Peyer's patch (tissue), 4 donors: ENCODE measurements around the gene CTDSPL. TPM values are rescaled to one million over a fixed set of nuclear protein-coding genes. Genes with fewer than 3 reads are reported as not detected.

Experiments
- DNase-seq, 3 donors: peaks; one replicate each; pipeline ENCODE4 v3.0.0-alpha.2; 2017 to 2019
- H3K27ac ChIP-seq, 4 donors: fragments of 200-600 bp; sonication (generic); one replicate each; pipeline ENCODE4 v1.5.1; 2016 to 2019
- H3K27me3 ChIP-seq, 2 donors: fragments of 200-600 bp; sonication (generic); one replicate each; pipeline ENCODE4 v1.5.1; 2019
- H3K36me3 ChIP-seq, 3 donors: fragments of 200-600 bp; sonication (generic); one replicate each; pipeline ENCODE4 v1.5.1; 2016 to 2019
- H3K4me1 ChIP-seq, 4 donors: fragments of 200-600 bp; sonication (generic); one replicate each; pipeline ENCODE4 v1.5.1; 2016 to 2019
- H3K4me3 ChIP-seq, 4 donors: fragments of 200-600 bp; sonication (generic); 1 replicate in 3 of 4; 2 replicates in 1 of 4; pipeline ENCODE4 v1.5.1; 2016 to 2019; ENCODE audit warnings: mild to moderate bottlenecking in 1 of 4
- H3K9me3 ChIP-seq, 4 donors: fragments of 200-600 bp; sonication (generic); one replicate each; pipeline ENCODE4 v1.5.1; 2016 to 2019; ENCODE audit warnings: mild to moderate bottlenecking in 1 of 4
- CTCF ChIP-seq, 6 experiments: fragments of 450-650 bp in 4 of 6; fragments of 200-600 bp in 2 of 6; sonication (generic) in 1 of 6; IDR thresholded peaks; one replicate each; pipeline ENCODE4 v1.5.1; 2017 to 2019; ENCODE audit warnings: antibody characterized with exemption in 6 of 6, mild to moderate bottlenecking in 3 of 6, moderate library complexity in 1 of 6
- POLR2A ChIP-seq, 2 donors: fragments of 450-650 bp; IDR thresholded peaks; one replicate each; pipeline ENCODE4 v1.5.1; 2017; ENCODE audit warnings: antibody characterized with exemption in 2 of 2, mild to moderate bottlenecking in 2 of 2, moderate library complexity in 2 of 2
- total RNA-seq, 4 donors: library from RNA; depleted of rRNA; stranded (reverse); fragments of >200 nt; gene quantifications; one replicate each; pipeline ENCODE4 v1.1.0, GENCODE V29; 2016

CTDSPL gene
- total RNA-seq, 4 donors from 2014 or later = 36.3 to 42.3 (median 38.4) TPM

GRCh38 chr3:38026856-38027255 is 165.2 kb downstream of the CTDSPL start:
- peaks cover 3 to 35% (median 13%) of the 10 kb centered on the region in 4 donors for H3K4me1 ChIP-seq
- peak in 2 of 3 donors; percentile 1 to 33 for DNase-seq

GRCh38 chr3:38027466-38028465 is 166.1 kb downstream of the CTDSPL start:
- Histone ChIP-seq H3K9me3 (no peaks in the 10 kb centered on the region), H3K27me3 (no peaks in the 10 kb centered on the region), H3K4me3 (no peak overlapping the region), H3K36me3 (no peaks in the 10 kb centered on the region), H3K27ac (no peak overlapping the region), H3K4me1 (peaks cover 3 to 34% (median 13%) of the 10 kb centered on the region in 4 donors)
- TF ChIP-seq POLR2A (IDR thresholded peaks at IDR 0.05) = no peak
- no peak for TF ChIP-seq CTCF (IDR thresholded peaks at IDR 0.05)
- peak in 1 of 3 donors; percentile 35 for DNase-seq

More at GRCh38 chr3:38026856-38027255, 165.2 kb downstream of the CTDSPL start:
- Histone ChIP-seq H3K36me3 (no peaks in the 10 kb centered on the region), H3K4me3 (no peak overlapping the region), H3K9me3 (no peaks in the 10 kb centered on the region), H3K27ac (no peak overlapping the region), H3K27me3 (no peaks in the 10 kb centered on the region)
- TF ChIP-seq CTCF (IDR thresholded peaks at IDR 0.05) (no peak), POLR2A (IDR thresholded peaks at IDR 0.05) (no peak)

- Histone ChIP-seq H3K27me3 (no peaks in the 10 kb centered on the region), H3K4me3 (peak overlapping the region; percentile 46 to 66 (median 52)), H3K36me3 (no peaks in the 10 kb centered on the region), H3K27ac (peak overlapping the region; percentile 60 to 75 (median 64)), H3K4me1 (peaks cover 3 to 24% (median 13%) of the 10 kb centered on the region in 4 donors), H3K9me3 (no peaks in the 10 kb centered on the region)
- DNase-seq = peak in 1 of 3 donors; percentile 47
- TF ChIP-seq CTCF (IDR thresholded peaks at IDR 0.05) (no peak), POLR2A (IDR thresholded peaks at IDR 0.05) (no peak)
Measured at GRCh38 chr3:38028621-38029361, 167.1 kb downstream of the CTDSPL start.

DNA sequence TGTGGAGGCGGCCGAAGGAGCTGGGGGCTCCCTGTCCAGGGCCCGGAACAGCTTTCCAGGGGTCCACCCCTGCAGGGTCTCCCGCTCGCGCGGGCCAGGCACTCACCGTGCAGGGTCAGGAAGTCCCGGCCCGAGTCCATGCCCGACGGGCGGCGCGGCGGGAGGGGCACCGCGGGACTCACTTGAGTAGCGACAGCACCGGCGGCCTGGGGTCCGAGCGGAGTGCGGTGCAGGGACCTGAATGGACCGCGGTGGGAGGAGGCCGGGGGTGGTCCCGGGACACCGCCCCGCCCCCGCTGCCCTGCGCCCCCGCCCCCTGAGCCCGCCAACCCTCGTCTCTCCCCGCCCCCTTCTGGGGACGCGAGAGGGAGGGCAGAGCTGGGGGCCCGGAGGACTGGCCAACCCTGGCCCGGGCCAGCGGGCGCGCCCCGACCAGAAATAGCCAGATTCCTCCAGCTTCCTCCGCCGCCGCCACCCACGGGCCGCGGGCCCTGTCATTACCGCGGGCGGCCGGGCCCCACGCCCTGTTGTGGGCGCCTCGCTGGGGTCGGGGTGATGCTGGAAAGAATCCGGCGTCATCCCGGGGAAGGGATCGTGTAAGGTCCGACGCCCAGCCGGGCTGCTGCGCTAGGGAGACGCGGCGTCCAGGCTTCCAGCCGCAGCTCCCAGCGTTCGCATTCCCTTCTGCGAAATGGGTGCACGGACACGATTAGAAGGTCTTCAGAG is 167.9 kb downstream of the CTDSPL start, which contains the start of gene PLCD1:
PLCD1 (minus strand) TSS at position 243 of the 726 bp plus-strand sequence; CDS start at position 140, 103 bp downstream.
- DNase-seq = peak; percentile 29 to 77 (median 67)
- Histone ChIP-seq H3K27ac (peak within 1 kb of the TSS; percentile 60 to 75 (median 64)), H3K27me3 (no peaks in the 10 kb centered on the region), H3K4me3 (peak within 1 kb of the TSS; percentile 46 to 66 (median 52)), H3K4me1 (peaks cover 3 to 24% (median 13%) of the 10 kb centered on the region in 4 donors), H3K36me3 (no peaks in the 10 kb centered on the region), H3K9me3 (no peaks in the 10 kb centered on the region)
- TF ChIP-seq CTCF (IDR thresholded peaks at IDR 0.05) (no peak), POLR2A (IDR thresholded peaks at IDR 0.05) (no peak)
